HG03342 (cell line): ENCODE results near the gene ATP2B3.

ENCODE experiments used
- ATAC-seq: cut with Tn5 transposase; IDR thresholded peaks from one replicate; pipeline ENCODE4 v1.9.1; 2021; ENCODE audit warnings: mild to moderate bottlenecking, moderate library complexity; ENCODE audit not compliant: unreplicated experiment

ATP2B3 gene

GRCh38 chrX:153631907-153632594 lies 114.6 kb downstream of the ATP2B3 start:
- ATAC-seq = no peak
